Endothelial cell (in vitro differentiated cells): ENCODE data around the gene GBP3. TPM values are rescaled to one million over a fixed set of nuclear protein-coding genes. Genes with fewer than 3 reads are reported as not detected.

Experiments
- DNase-seq: peaks from one replicate; pipeline ENCODE4 v3.0.0; 2021; ENCODE audit warnings: low spot score
- H3K27ac Mint-ChIP-seq: one replicate; pipeline ENCODE4 v1.8.0; 2021; ENCODE audit warnings: mixed read lengths, inconsistent platforms; ENCODE audit not compliant: unreplicated experiment
- H3K27me3 Mint-ChIP-seq: one replicate; pipeline ENCODE4 v1.8.0; 2021; ENCODE audit warnings: mild to moderate bottlenecking, moderate library complexity, mixed read lengths, inconsistent platforms; ENCODE audit not compliant: unreplicated experiment
- H3K36me3 Mint-ChIP-seq: one replicate; pipeline ENCODE4 v1.8.0; 2021; ENCODE audit warnings: mild to moderate bottlenecking, low read depth, mixed read lengths, inconsistent platforms; ENCODE audit not compliant: unreplicated experiment
- H3K4me1 Mint-ChIP-seq: one replicate; pipeline ENCODE4 v1.8.0; 2021; ENCODE audit warnings: mild to moderate bottlenecking, mixed read lengths, inconsistent platforms; ENCODE audit not compliant: unreplicated experiment
- H3K4me3 Mint-ChIP-seq: one replicate; pipeline ENCODE4 v1.8.0; 2021; ENCODE audit warnings: mild to moderate bottlenecking, mixed read lengths, inconsistent platforms; ENCODE audit not compliant: unreplicated experiment
- H3K9me3 Mint-ChIP-seq: one replicate; pipeline ENCODE4 v1.8.0; 2021; ENCODE audit warnings: mixed read lengths, inconsistent platforms; ENCODE audit not compliant: unreplicated experiment
- total RNA-seq: library from RNA; stranded (reverse); fragmentation: NEBNext Ultra II Directional; extraction: Animal tissue kit (Norgen Biotek cat#: 25700); gene quantifications from one replicate; pipeline ENCODE4 v1.2.1, GENCODE V29; 2021; ENCODE audit not compliant: unreplicated experiment
- TF ChIP-seq, protein P1 (sequence below): fragments of 200-600 bp; sonication (generic); IDR thresholded peaks from one replicate; pipeline ENCODE4 v1.5.0; 2021; ENCODE audit warnings: antibody characterized with exemption; ENCODE audit not compliant: unreplicated experiment

The GBP3 gene
- total RNA-seq, 1 donor from 2014 or later, result 0.36 TPM

DNA sequence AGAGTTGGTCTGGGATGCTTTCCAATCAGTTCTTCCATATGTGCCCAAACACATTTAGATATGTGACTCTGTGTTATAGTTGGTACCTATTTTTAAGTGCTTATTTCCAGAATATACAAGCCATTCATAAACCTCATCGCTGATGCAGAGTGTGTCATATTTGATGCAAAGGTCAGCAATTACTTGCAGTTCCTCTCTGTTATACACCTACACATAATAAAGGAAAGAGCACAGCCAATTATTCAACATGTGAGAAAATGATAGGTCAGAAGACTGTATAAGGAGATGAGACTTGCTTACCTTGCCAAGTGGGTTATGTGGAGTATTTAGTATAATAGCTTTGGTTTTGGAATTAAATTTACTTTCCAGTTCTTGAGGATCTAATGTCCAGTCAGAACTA, 61.6 kb downstream of the GBP3 start:
- Mint-ChIP-seq H3K9me3 (no peaks in the 10 kb centered on the region), H3K27me3 (no peaks in the 10 kb centered on the region), H3K4me3 (no peak overlapping the region), H3K27ac (no peak overlapping the region), H3K4me1 (peaks cover 6% of the 10 kb centered on the region), H3K36me3 (peaks cover 29% of the 10 kb centered on the region)
- TF ChIP-seq, protein P1, sequence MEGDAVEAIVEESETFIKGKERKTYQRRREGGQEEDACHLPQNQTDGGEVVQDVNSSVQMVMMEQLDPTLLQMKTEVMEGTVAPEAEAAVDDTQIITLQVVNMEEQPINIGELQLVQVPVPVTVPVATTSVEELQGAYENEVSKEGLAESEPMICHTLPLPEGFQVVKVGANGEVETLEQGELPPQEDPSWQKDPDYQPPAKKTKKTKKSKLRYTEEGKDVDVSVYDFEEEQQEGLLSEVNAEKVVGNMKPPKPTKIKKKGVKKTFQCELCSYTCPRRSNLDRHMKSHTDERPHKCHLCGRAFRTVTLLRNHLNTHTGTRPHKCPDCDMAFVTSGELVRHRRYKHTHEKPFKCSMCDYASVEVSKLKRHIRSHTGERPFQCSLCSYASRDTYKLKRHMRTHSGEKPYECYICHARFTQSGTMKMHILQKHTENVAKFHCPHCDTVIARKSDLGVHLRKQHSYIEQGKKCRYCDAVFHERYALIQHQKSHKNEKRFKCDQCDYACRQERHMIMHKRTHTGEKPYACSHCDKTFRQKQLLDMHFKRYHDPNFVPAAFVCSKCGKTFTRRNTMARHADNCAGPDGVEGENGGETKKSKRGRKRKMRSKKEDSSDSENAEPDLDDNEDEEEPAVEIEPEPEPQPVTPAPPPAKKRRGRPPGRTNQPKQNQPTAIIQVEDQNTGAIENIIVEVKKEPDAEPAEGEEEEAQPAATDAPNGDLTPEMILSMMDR, result no peak
- no peak for DNase-seq

Other genes with a start within 250 kb of the GBP3 start
- gene GTF2B, start 131.3 kb downstream of the GBP3 start, total RNA-seq, result 25.6 TPM
- gene KYAT3, start 30.2 kb downstream of the GBP3 start, total RNA-seq, result 30.9 TPM
- 11.3 TPM for gene RBMXL1, start 30.2 kb downstream of the GBP3 start, total RNA-seq
- 9.9 TPM for gene GBP1, start 42.3 kb upstream of the GBP3 start, total RNA-seq
- gene GBP2, start 103.2 kb upstream of the GBP3 start, total RNA-seq, result 0.36 TPM
- gene GBP7, start 153.1 kb upstream of the GBP3 start, total RNA-seq, result 0.69 TPM
- gene GBP4, start 176.1 kb upstream of the GBP3 start, total RNA-seq, result 75.5 TPM
- gene GBP5, start 250.0 kb upstream of the GBP3 start, total RNA-seq, result 2.6 TPM